GM18868 (cell line): ENCODE measurements around the gene OR6N1.
A peak's percentile ranks its signal among the peaks of the same experiment; 100 is the strongest.

Experiments
- ATAC-seq: cut with Tn5 transposase; IDR thresholded peaks from one replicate; pipeline ENCODE4 v1.9.1; 2021; ENCODE audit warnings: mild to moderate bottlenecking, moderate library complexity; ENCODE audit not compliant: unreplicated experiment

The OR6N1 gene

DNA sequence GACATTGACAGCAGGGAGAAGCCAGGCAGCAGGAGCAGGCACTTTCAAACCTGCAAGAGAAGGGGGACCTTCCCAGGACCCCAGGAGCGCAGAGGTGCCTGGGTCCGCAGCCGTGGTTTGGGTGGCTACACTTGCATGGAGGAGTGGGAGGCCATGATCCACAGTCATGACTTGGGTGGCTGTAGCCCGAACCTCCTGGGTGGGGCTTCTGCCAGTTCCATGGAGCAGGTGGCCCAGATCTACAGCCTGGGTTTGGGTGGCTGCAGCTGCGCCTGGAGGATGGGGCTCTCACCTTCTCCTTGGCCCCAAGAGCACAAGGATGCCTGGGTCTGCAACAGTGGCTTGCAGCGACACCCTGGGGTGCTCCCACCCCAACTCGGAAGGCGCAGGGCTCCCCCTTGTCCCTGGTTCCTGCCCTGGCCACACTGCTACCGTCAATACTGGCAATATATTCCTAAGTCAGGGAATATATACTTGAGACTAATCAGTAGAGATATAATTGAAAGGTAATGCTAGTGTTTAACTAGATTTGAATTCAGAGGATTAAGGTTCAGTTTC, 19.8 kb downstream of the OR6N1 start:
- ATAC-seq: no peak

DNA sequence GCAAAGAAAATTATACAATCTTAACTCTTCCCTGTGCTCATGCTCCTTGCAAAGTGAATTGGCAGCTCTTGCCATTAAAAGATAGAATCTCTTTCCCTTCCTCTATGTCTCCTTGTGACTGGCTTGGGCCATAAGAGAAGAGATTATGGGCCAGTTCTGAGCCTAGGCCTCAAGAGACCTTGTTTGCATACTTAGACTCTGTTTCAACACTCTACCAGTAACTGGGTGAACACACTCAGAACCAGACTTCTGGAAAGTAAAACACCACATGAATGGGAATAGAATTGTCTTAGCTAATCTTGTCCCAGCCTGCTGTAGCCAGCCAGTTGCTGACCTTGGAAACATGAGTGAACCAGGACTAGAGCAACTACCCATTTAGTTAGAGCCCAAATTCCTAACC, 36.1 kb downstream of the OR6N1 start:
- no peak for ATAC-seq

DNA sequence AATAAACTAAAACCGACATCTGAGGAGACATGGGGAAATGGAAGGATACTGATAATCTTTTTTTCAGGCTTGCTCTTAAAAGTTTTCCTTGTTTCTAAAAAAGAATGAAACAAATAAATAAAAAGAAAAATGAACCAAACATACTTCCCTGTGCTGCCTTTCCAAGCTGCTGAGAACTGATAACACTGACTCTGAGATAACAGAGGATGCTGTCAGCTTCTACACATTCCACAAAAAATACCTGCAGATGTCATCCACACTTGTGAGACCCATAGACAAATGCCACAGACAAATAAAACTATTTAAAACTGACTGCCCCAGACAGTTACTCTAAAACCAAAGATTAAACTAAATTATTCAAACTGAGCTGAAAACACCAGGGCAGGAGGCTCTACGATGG, 39.5 kb downstream of the OR6N1 start:
- ATAC-seq: no peak

DNA sequence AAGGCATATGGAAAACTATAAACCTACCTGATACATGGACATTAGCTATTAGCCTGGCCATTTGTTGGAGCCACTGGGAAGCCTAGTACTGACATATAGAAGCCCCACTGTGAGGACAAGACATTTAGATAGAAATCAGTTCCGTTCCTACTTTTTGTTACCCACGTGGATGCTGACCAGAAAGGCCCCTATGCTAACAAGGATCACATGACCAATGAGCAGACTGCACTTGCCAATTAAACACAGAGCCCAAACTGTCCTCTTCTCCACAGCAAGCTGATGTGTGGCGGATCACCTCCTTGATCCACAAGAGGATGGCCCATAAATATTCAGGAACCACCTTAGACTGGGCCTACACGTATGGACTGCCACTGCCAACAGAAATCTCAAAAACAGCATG, 40.3 kb downstream of the OR6N1 start:
- ATAC-seq: no peak

DNA sequence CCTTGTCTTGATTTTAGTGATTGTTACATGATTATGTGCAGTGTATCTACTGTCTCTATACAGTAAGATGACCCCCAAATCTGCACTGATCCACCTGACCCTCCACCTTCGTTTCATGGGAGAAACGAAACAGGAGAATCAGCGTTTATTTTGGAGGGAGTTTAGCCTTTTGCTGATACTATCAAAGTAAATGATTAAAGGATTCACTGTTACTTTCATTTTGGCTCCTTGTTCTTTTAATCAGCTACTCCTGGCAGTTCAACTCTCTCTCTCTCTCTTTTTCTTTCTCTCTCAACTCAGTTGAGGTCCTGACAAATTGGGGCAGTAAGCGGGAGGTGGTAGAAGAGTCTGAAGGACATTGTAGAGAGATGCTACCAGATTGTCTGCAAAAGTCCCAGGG, 41.5 kb downstream of the OR6N1 start:
- ATAC-seq: no peak

DNA sequence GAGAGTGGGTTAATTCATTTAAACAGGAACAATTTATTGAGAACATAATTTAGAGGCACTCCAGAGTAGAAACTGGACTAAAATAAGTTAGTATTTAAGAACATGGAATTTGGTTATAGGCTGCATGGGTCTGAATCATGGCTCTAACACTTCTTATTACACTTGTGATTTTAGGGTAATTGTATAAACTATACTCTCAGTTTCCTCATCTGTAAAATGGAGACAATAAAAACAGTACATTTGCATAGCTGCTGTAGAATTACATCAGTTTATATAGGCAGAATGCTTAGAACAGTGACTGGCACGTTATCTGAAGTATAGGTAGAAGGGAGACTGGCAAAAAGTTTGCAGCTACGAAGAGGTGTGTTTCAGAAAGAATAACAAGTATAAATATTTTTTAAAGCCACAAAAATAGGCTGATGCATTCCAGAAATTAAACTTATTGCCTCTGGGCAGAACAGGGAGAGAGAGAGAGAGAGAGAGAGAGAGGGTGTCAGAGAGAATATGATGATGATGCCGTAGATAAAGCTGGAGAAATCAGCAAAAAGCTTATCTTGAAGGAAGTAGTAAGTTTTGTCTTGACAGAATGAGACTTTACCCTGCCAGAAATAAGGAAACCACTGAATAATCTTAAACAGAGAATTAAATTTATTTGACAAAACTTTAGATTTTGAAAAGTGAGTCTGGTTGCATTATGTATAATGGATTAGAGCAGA, 43.3 kb downstream of the OR6N1 start:
- ATAC-seq: no peak

DNA sequence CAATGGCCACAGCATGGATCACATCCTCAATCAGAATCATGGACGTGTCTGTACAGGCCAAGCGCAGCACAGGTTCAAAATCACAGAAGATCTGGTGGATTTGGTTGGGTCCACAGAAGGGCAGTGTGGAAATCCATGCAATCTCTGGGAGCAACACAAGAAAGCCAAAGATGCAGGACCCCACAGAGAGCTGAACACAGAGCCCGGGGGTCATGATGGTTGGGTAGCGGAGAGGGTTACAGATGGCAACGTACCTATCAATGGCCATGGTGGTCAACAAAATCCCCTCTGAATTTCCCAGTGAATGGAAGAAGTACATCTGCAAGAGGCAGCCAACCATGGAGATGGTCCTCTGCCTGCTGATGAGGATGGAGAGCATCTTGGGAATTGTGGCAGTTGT, 47.6 kb downstream of the OR6N1 start:
- no peak for ATAC-seq

DNA sequence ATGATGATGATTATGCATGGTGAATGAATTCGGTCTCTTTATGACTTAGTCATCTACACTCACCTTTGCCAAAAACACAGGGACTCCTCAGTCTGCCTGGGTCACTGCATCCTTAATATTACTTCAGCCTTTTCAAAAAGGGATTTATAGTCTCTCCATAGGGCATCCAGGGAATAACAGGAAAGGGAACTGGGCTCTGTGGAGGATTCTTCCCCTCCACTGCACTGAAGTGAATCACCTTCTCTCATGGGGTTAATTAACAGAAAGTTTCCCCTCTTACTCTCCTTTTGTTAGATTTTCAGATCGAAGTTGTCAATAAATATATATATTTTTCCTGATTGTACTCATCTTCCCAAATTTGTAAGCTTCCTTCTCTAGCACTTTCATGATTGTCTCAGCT, 51.4 kb downstream of the OR6N1 start, which contains the start of gene OR6K3:
OR6K3 (minus strand) TSS at position 101 of the 400 bp plus-strand sequence. CDS start 2,605 bp downstream, outside the sequence.
- no peak for ATAC-seq

DNA sequence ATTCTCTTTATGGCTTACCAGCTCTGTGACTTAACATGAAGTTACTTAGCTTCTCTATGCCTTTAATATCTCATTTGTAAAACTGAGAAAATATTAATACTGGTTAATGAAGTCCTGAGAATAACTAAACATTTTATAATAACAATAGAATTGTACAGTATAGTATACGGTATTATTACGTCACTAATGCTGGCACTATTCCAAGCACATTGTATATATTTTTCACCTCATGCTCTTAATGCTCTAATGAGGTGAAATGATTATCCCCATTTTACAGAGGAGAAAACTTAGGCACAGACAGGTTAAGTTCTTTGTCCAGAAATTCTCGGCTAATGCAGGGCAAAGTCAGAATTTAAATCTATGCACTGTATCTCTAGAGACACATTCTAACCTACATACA, 52.3 kb downstream of the OR6N1 start:
- no peak for ATAC-seq

DNA sequence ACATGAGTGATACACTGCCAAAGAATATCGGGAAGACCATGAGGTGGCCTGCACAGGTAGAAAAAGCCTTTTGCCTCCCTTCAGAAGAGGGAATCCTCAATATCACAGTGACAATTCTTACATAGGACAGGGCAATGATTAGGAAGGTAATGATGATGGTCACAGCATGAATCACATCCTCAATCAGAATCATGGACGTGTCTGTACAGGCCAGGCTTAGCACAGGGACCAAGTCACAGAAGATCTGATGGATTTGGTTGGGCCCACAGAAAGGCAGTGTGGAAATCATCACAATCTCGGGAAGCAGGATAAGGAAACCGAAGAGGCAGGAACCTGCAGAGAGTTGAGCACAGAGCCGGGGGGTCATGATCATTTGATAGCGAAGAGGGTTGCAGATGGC, 54.7 kb downstream of the OR6N1 start:
- no peak for ATAC-seq

DNA sequence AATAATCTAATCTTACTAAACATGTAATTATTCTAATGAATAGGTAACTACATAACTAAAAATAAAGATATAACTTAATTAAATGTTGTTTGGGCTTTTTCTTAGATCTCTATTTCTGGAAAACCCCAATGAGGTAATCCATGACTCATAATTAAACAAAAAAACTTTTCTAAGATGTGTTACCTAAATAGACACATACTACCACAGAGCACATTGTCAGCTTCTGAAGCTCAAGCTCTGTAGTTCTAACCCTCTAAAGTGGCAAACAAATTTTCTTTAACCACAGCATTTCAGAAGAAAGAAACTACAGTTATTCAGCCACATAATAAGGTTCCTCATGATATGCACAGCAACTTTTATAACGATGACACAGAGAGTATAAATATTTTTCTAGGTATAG, 55.7 kb downstream of the OR6N1 start:
- ATAC-seq: peak; percentile 85

DNA sequence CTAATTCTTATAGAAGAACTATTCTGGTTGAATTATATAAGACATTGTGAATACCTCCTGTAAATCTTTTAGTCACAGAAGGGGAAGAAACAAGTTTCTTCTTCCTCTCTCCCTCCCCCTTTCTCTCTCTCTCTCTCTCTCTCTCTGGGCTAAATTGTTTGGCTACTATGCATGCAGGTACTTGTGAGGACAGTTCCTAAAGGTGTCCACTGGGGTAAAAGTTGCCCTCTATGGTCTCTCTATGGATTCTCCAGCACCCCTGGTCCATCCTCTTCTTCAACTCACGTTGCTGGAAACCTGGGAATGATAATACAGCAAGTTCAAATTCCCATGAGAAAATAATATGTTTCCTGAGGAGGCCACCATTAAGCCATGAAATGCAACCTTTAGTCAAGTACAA, 57.2 kb downstream of the OR6N1 start:
- ATAC-seq: no peak
